ENCODE data around the gene IQSEC1. TPM values are rescaled to one million over a fixed set of nuclear protein-coding genes. Genes with fewer than 3 reads are reported as not detected.
A peak's percentile ranks its signal among the peaks of the same experiment; 100 is the strongest.

The IQSEC1 gene
- 82.3 TPM for total RNA-seq
- long read RNA-seq, partial matches to known transcripts = 104 of 126 reads
- long read RNA-seq, other reads (novel, unspliced or antisense) = 22 of 126 reads

DNA sequence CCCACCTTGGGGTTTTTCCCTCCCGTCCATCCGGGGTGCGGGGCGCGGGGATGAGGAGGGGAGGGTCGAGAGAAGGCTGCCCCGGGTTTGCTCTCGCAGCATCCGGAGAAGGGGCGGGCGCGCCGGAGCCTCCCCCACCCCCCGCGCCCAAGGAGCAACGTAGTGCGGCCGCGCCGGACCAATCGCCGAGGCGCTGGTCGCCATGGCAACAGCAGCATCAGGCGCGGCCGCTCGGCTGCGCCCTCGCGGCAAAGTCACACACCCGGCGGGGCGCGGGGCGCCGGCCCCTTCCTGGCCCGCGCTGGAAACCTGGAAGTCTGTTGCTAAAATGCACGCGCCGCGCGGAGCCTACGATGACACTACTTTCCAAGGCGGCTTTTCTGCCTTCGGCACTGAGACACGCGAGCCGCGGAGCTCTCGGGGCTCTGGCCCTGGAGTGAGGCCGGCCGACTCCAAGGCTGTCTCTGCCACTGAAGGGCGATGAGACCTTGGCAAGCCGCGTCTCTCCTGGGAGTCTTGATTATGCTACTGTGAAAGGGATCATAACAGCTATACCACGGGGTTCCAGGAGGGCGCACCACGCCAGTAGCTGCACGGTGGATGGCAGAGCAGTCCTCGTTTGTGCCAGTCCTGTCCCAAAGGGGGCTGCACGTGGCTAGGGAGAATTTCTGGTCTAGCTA lies at the start of gene IQSEC1:
IQSEC1 (minus strand) TSS at position 104 of the 680 bp plus-strand sequence. CDS start 415 bp downstream, outside the sequence.
- Histone ChIP-seq H3K9me3 (no peaks in the 10 kb centered on the region), H3K4me1 (peaks cover 7% of the 10 kb centered on the region), H3K27me3 (ENCODE audit: low read depth) (peaks cover 56% of the 10 kb centered on the region), H3K4me3 (peak within 1 kb of the TSS; percentile 38), H3K36me3 (no peaks in the 10 kb centered on the region), H3K27ac (no peak within 1 kb of the TSS)
- ATAC-seq (peak; percentile 43 to 47), DNase-seq (peak; percentile 65)
- TF ChIP-seq, protein P1, sequence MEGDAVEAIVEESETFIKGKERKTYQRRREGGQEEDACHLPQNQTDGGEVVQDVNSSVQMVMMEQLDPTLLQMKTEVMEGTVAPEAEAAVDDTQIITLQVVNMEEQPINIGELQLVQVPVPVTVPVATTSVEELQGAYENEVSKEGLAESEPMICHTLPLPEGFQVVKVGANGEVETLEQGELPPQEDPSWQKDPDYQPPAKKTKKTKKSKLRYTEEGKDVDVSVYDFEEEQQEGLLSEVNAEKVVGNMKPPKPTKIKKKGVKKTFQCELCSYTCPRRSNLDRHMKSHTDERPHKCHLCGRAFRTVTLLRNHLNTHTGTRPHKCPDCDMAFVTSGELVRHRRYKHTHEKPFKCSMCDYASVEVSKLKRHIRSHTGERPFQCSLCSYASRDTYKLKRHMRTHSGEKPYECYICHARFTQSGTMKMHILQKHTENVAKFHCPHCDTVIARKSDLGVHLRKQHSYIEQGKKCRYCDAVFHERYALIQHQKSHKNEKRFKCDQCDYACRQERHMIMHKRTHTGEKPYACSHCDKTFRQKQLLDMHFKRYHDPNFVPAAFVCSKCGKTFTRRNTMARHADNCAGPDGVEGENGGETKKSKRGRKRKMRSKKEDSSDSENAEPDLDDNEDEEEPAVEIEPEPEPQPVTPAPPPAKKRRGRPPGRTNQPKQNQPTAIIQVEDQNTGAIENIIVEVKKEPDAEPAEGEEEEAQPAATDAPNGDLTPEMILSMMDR (IDR thresholded peaks at IDR 0.05) = no peak
- intact Hi-C loops (cut with DNase I) = no loop called here

DNA sequence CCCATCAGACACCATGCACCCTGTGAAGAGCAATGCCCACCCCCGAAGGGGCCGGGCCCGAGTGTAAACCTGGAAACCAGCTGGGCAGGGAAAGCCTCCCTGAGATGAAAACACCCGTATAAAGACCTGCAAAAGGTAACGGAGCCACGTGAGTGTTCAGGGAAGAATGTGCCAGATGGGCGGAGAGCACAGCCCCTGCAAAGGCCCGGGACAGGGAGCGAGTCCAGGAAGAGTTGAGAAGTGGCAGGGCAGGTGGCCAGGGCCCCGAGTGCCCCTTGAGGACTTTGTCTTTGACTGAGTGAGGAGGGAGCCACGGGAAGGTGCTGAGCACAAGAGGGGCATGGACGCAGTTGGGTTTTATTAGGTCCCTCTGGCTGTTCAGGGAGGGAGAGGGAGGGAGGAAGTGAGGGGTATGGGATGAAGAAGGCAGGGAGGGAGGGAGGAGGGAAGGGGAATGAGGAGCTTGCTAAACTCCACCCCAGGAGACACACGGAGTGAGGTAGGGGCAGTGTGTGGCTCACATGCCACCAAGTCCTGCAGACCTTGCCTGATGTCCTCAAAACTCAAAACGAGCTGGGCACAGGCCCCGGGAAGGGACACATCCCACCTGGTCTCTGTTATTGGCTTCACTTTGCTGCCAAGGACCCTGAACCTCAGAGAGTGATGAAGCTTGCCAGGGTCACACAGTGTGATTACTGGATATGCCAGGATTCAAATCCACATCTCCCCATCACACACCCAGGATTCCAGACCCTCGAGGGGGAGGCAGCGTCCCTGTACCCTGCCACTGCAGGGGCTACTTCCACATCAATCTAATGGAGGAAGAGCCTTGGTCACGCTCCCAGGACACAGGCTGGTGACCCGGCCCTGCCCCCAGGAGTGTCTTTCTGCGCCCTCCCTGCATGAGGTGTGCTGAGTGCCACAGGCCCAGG lies 49.1 kb upstream of the IQSEC1 start:
- no peaks in the 10 kb centered on the region for H3K4me1 ChIP-seq
- no peaks in the 10 kb centered on the region for H3K9me3 ChIP-seq

DNA sequence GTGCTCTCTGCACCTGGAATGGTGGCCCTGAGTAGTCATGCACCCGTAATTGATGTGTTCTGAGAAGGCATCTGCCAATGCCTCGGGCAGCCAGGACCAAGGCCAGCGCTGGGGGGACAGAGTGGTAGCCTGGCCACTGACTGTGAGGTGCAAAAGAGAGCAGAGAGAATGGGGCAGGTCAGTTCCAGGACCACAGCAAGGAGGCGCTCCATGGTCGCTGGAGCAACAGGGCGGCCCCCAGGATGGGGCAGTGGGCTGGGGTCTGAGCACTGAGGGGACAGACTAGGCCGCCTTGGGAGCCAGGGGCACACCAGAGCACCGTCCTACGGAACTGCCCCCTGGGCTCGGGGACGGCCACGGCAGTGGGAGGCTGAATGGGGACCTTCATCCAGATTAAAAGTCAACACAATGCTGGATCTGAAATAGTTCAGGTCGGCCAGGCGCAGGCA lies 48.3 kb upstream of the IQSEC1 start:
- intact Hi-C loops (cut with DNase I) = no loop called here
- Histone ChIP-seq H3K9me3 (no peaks in the 10 kb centered on the region), H3K27ac (no peak overlapping the region), H3K27me3 (ENCODE audit: low read depth) (no peaks in the 10 kb centered on the region), H3K4me3 (no peak overlapping the region), H3K4me1 (no peaks in the 10 kb centered on the region), H3K36me3 (no peaks in the 10 kb centered on the region)
- TF ChIP-seq, protein P1 (IDR thresholded peaks at IDR 0.05) = no peak
- DNase-seq (peak; percentile 39), ATAC-seq (peak; percentile 11 to 16)

More for the DNA sequence above, 49.1 kb upstream of the IQSEC1 start:
- TF ChIP-seq, protein P1 (IDR thresholded peaks at IDR 0.05) = no peak
- no peaks in the 10 kb centered on the region for H3K36me3 ChIP-seq
- DNase-seq (peak; percentile 81), ATAC-seq (peak; percentile 81 to 87)
- H3K27me3 ChIP-seq (ENCODE audit: low read depth) = no peaks in the 10 kb centered on the region
- intact Hi-C loops (cut with DNase I) = no loop called here
- H3K27ac ChIP-seq = no peak overlapping the region
- H3K4me3 ChIP-seq = no peak overlapping the region

DNA sequence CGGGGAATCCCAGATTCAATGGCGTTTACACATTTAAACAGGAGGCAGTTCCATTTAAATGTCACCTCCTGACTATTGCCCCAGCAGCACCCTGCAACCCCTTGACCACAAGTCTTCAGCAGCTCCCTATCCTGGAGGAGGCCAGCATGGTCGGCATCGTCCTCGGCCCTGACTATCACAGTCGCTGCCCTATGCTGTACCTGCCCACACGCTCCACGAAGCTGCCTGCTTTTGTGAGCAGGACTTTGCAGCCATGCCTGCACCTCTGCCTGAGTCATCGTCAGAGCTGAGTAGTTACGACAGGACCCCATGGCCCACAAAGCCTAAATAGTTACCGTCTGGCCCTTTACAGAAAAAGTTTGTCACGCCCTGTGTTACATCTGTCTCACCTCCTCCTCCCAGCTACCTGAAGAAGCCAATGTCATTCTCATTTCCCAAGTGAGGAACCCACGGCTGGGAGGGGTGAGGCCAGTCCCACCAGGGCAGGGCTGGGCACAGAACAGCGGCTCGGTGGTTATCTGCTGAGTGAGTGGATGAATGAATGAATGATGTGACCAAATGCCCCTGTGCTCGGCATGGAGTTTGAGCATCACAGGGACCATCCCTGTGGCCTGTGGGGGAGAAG lies 47.8 kb upstream of the IQSEC1 start:
- intact Hi-C loops (cut with DNase I) = no loop called here
- Histone ChIP-seq H3K27me3 (ENCODE audit: low read depth) (no peaks in the 10 kb centered on the region), H3K4me1 (no peaks in the 10 kb centered on the region), H3K27ac (no peak overlapping the region), H3K36me3 (no peaks in the 10 kb centered on the region), H3K4me3 (no peak overlapping the region), H3K9me3 (no peaks in the 10 kb centered on the region)
- peak; percentile 30 for DNase-seq
- TF ChIP-seq, protein P1 (IDR thresholded peaks at IDR 0.05) = no peak
- ATAC-seq = no peak

DNA sequence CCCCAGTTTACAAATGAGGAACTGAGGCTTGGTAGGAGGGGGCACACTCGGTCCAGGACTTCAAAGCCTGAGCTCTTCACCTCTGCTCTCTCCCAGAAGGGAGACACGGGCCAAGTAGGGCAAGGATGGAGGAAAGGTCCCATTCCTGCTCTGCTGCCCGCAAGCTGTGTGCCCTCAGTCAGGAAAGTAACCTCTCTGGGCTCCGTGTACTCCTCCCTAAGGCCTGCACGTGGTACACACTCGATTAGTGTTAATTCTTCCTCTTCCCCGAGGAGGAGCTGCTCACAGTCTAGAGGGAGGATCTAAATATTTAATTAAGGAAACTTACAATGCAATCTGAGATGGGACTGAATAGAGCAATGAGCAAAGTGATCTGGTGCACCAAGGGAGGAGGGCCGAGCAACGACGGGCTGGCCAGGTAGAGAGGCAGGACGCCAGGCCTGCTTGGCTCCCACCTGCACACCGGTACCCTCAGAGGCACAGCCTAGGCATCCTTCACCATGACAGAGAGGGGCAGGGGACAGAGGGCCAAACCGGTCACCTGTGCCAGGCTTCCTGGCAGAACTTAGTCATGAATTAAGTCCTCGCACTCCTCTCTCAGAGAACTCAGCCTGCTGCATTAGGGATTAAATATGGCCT lies 47.2 kb upstream of the IQSEC1 start:
- Histone ChIP-seq H3K27ac (no peak overlapping the region), H3K4me3 (no peak overlapping the region), H3K4me1 (no peaks in the 10 kb centered on the region), H3K9me3 (no peaks in the 10 kb centered on the region), H3K36me3 (no peaks in the 10 kb centered on the region), H3K27me3 (ENCODE audit: low read depth) (no peaks in the 10 kb centered on the region)
- DNase-seq = peak; percentile 30
- ATAC-seq = no peak
- TF ChIP-seq, protein P1 (IDR thresholded peaks at IDR 0.05) = no peak
- intact Hi-C loops (cut with DNase I) = no loop called here

All from lower lobe of right lung (tissue), 2 donors.